Ecto neural progenitor cell (in vitro differentiated cells): ENCODE data around the gene TTC8.
"Not testable (repeated sequence)": the region's sequence is repeated elsewhere in the genome, so short reads cannot be mapped to it uniquely, and the experiment has no call there.

ENCODE experiments used
- DNase-seq: peaks from one replicate; pipeline ENCODE4 v3.0.0-alpha.2; 2018; ENCODE audit warnings: low spot score

Gene TTC8

DNA sequence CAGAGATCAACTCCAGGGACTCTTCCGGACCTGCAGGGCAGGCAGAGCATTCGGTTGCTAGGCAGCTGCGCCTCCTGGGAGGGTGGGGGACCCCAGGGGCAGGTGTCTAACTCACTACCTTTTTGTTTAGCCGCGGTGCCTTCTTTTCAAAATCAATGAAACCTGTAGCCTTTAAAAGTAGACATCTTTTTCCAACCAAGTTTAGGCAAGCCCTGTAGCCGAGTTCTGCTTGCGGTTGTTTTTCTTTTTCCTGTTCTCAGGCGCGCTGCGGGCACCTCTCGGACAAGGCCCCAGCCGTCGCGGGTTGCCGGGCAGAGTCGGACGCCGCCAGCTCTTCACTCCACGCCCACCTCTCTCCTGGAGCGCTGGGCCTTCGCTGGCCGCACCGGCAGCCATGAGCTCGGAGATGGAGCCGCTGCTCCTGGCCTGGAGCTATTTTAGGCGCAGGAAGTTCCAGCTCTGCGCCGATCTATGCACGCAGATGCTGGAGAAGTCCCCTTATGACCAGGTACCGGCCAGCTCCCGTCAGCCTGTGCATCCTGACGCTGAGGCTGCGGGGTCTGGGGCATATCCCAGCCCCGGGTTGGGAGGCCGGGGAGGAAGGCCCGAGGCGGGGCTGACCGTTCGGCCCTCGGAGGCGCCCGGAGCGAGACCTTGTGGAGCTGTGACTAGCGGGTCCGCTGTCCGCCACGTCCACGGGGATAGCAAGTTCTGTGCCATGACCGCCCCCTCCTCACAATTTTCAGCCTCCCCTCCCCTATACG is at the start of gene TTC8:
TSS of gene TTC8 (plus strand) at position 338 of the 764 bp plus-strand sequence. CDS start at position 395, 57 bp downstream.
- peak; percentile 92 for DNase-seq

GRCh38 chr14:88775532-88775931 is 48.9 kb upstream of the TTC8 start:
- DNase-seq = no peak

DNA sequence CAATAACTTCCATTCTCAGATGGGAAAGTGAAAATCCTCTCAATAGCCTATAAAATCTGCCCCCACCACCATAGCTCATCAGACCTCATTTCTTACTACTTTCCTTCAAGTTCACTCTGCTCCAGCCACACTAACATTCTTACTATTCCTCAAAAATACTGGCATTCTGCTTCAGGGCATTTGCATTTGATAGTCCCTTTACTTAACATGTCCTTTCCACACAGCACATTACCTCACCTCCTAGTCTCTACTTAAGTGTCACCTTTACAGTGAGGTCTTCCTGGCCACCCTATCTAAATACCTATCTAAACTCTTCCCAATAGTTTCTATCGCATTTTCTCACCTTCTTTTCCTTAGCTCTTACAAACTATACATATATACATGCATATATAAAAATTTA is 38.5 kb upstream of the TTC8 start:
- no peak for DNase-seq

DNA sequence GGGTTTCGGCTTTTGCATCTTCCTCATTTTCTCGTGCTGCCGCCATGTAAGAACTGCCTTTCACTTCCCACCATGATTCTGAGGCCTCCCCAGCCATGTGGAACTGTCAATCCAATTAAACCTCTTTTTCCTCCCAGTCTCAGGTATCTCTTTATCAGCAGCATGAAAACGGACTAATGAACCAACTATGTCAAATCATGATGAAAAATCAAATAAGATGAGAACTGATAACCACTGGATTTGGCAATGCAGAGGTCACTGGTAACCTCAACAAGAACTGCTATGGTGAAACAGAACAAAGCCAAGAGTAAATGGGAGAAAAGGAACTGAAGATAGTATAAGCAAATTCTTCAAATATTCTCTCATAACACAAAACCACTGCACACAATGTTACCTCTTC is 37.7 kb upstream of the TTC8 start:
- no peak for DNase-seq

GRCh38 chr14:88789573-88789972 is 34.9 kb upstream of the TTC8 start:
- DNase-seq = not testable (repeated sequence)

DNA sequence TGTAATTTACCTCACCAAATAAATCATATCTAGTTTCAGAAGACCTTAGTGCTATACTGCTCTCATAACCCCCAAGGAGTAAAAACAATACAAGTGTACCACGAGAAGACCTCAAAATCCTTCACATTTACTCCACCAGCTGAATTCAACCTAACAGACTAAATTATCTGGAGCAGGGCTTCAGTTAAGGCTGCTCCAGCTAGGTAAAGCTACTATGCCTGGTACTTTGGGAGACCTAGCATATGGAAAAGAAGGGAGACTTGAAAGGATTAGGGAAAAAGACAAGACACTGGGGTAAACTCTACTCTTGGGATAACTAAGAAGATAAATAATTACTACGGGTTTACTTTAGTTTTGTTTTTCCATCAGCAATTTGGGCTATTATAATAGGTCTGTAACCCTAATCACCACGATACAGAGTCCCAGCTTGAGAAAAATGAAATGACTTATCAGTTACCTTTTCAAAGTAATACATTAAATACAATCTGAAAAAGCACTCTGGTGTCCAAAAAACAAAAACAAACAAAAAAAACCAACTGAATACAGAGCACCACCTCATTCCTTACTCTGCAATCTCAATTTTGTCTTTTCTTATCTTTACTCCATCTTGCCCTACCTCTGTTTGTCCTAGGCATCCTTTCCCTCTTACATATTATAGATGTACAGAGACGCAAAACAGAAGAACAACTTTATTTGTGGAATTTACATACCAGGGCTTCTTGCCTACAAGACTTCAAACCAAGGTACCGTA is 33.8 kb upstream of the TTC8 start:
- DNase-seq = no peak

DNA sequence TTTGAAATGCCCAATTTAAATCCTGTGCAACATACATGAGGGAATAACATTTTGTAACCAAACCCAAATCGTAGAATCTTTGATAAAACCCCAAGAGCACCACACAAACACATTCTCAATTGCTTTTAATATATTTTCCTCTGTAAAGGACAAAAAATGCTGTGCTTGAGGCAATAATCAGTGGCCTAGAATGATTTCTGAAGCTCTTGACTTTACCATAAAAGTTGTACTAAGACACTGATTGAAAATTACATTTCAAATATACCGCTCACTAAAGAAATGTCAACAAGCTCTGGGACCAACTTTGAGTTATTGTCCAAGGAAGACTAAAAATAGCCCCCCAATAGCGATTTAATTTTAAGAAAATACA is 33.2 kb upstream of the TTC8 start:
- DNase-seq = no peak

DNA sequence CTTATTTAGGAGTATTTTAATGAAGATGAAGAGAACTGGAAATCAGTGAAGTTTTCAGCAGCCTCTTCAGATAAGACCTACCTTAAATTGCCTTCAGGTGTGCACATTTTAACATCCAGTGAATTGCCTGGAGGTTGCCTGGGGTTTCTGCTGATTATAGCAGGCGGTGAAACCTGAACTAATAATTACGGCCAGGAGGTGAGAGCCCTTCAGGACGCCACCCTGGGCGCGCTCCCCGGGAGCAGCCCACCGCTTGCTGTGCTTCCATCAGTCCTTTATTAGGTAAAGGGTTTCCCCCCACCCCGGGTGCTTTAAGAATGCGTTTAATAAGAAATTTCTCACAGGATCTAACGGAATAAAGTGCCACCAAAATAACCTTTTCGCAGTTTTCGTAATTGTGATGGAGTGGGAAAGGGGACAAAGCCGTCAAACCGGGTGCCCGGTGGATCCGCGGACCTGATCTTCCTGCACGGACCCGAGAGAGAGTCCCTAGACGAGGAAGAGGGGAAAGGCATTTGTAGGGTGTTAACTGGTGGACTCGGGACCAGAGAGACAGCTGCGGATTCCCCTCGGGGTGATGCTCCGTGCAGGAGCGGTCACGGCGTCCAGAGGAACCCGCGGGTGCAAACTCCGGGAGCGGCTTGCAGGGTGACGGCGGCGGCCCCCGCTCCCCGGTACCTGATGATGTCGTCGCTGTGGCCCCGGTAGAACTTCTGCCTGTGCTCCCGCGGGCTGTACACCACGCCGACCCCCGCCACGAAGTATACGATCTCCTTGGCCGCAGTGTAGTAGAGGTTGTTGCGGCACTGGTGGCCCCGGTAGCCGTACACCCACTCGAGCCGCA is 32.6 kb upstream of the TTC8 start:
- peak; percentile 53 for DNase-seq

DNA sequence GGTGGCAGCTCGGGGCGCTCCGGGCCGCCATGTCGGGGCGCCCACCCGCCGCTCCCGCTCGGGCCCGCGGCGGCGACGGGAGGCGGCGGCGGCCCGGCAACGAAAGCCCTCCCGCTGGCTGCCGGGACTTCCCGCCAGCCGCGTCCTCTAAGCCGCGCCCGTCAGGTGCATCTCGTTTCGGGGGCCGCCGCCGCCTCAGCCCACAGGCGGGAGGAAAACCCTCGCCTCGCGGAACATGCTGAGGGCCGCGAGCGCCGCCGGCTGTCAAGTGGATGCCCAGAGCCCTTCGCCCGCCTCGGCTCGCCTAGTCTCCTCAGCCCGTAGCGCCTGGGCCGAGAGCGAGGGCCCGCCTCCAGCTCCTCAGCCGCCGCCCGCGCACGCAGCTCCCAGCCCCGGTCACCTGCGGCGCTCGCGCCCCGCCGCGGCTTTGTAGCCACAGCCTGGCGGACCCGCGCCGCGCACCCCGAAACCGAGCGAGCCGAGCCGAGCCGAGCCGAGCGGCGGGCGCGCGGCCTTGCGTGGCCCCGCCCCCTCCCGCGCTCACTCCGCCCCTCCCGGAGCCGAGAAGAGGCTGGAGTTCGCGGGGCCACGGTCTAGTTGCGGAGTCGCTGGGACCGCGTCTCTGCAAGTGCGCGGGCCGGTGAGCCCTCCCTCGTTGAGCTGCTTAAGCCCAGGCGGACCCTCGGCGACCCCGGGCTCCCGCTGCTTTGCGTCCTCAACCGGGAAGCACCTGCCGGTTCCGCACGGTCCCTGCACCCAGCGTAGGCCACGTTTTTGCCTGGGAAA is 31.8 kb upstream of the TTC8 start, which contains the start of gene EML5:
TSS of gene EML5 (minus strand) at position 481 of the 786 bp plus-strand sequence. CDS start at position 31, 450 bp downstream.
- peak; percentile 87 for DNase-seq

- no peak for DNase-seq
These were observed 31.2 kb upstream of the TTC8 start for GRCh38 chr14:88793259-88793625.

- DNase-seq = no peak
These were observed 26.3 kb upstream of the TTC8 start for GRCh38 chr14:88798156-88798555.

DNA sequence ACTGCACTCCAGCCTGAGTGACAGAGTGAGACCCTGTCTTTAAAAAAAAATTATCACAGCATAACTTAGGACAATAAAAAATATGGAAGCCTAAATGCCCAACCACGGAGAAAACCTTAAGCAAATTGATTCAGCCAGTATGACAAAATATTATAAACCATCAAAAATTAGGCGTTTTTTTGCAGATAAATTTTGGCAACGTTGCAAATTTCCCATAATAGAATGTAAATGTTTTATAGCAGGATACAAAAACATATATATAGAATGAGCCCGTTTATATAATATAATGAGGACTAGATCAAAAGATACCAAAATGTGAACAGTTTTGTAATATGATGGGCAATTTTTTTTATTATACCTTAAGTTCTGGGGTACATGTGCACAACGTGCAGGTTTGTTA is 24.9 kb upstream of the TTC8 start:
- DNase-seq = no peak

DNA sequence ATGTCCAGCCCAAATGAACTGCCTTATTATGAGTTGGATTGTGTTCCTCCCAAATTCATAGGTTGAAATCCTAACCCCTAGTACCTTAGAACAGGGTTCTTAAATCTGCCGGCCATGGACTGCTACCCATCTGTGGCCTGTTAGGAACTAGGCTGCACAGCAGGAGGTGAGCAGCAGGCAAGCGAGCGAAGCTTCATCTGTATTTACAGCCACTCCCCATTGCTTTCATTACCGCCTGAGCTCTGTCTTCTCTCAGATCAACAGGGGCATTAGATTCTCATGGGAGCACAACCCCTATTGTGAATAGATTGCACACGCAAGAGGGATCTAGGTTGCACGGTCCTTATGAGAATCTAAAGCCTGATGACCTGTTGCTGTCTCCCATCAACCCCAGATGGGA is 21.9 kb upstream of the TTC8 start:
- no peak for DNase-seq

- no peak for DNase-seq
These were observed 20.4 kb upstream of the TTC8 start for GRCh38 chr14:88804035-88804434.

GRCh38 chr14:88804477-88804876 is 20.0 kb upstream of the TTC8 start:
- DNase-seq = no peak

GRCh38 chr14:88808359-88808758 is 16.1 kb upstream of the TTC8 start:
- DNase-seq = no peak

- DNase-seq = no peak
These were observed 8.5 kb upstream of the TTC8 start for GRCh38 chr14:88815980-88816379.

- DNase-seq = no peak
These were observed 6.4 kb upstream of the TTC8 start for GRCh38 chr14:88818018-88818417.

DNA sequence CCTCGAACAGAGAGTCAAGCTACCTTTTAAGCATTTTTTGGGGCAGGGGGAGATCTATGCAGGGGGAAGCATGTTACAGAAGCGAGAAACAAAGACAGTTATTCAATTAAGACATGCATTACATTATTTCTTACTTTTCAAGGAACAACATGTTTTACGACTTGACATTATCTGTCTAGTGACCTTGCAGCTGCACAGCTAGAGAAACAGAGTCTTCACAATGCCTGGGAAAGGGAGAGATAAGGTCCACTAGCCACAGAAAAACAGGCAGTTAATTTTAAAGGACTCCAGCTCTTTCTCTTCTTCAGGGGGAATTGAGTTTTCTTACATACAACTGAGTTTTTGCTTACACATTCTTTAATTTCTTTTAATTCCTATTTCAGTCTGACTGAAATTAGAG is 4.8 kb upstream of the TTC8 start:
- not testable (repeated sequence) for DNase-seq

- no peak for DNase-seq
These were observed 3.1 kb upstream of the TTC8 start for GRCh38 chr14:88821378-88821777.

GRCh38 chr14:88821888-88822287 is 2.6 kb upstream of the TTC8 start:
- DNase-seq = no peak

- DNase-seq = no peak
These were observed 510 bp upstream of the TTC8 start for GRCh38 chr14:88823968-88824313.
